HG02642 (cell line): ENCODE data around the gene ADGRF5.

Experiments used
- ATAC-seq: cut with Tn5 transposase; IDR thresholded peaks from one replicate; pipeline ENCODE4 v1.9.1; 2021; ENCODE audit warnings: mild to moderate bottlenecking; ENCODE audit not compliant: unreplicated experiment, poor library complexity

The ADGRF5 gene

DNA sequence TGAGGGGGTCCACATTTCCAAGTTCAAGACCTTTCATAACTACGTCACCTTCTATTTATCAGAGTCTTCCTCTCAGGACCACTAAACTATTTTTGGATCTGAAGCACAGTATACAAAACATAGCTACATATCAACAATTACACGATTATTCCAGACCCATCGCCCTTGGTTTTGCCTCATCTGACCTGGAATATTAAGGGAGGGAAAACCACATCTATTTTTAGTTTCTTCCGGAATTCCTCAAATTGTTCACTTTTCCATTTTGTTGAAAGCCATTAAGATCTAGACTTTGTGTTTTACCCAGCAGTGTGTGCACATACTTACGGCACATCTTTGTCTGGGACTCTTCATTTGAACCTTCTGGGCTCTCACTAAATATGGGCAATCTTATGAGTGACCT is 12.0 kb upstream of the ADGRF5 start:
- ATAC-seq, result no peak

- no peak for ATAC-seq
Measured at GRCh38 chr6:46932526-46933319, 11.0 kb upstream of the ADGRF5 start.

DNA sequence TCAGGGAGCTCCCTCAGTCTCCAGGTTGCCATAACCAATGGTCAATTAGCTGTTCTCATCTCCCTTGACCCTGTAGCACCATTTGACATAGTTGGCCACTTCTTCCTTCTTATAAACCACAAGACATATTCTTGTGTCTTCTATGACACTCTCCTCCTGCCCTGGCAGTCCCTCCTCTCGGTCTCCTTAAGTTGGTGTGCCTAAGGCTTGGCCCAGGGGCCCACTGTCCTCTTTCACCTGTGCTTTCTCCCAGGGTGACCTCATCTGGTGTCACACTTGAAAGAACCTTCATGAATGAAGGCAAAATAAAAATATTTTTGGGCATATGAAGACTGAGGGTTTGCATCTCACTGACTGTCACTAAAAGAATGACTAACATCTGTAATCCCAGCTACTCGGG is 9.7 kb upstream of the ADGRF5 start:
- no peak for ATAC-seq

DNA sequence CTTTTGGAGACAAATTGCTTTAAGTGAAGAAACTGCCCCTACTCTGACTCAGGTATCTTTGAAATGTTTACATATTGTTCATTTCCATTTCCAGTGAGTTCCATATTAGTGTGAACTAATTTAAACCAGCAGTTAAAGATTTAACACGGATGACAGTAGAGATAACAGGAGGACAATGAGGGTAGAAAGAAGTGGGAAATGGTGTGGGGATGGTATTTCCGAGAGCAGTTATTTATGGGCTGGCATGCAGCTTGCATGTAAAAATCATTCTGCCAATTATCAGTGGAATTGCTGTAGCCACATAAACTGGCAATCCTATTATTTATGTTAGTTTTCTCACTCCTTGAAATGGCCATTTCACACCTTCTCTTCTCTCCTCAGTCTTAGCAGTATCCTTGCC is 8.6 kb upstream of the ADGRF5 start:
- ATAC-seq, result no peak

DNA sequence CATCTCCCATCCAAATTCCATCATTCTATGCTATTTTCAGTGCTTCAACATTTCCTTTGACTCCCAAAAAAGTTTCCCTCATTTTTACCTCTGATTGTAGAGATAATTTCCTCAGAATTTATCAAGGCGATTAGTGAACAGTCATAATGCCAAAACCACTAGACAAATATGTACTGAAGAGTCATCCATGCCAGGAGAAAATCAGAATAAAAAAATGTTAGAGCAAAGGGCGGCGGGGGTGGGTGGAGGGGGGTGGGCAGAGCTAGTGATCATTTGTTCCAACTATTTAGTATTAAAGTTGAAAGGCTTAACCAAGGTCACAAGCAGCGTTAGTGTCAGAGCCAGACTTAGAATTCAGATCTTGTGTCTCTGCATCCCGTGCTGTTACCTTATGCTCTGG is 5.3 kb upstream of the ADGRF5 start:
- no peak for ATAC-seq

DNA sequence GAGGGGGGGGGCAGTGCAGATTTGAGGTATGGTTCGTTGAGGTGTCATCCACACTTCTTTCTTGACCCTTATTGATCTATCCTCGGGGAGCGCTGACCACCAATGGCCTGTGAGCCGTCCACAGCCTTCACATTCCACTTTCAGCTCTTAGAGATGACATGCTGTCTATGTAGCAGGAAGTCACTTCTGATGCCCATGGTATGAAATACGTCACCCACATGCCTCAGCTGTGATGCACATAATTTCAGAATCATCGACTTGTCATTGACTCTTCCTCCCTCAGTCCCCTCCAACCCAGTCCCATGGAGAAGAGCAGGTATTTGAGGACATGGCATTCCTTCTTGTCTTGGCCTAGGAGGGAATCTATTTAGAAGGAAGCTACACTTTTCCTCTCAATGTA is 4.7 kb upstream of the ADGRF5 start:
- no peak for ATAC-seq

DNA sequence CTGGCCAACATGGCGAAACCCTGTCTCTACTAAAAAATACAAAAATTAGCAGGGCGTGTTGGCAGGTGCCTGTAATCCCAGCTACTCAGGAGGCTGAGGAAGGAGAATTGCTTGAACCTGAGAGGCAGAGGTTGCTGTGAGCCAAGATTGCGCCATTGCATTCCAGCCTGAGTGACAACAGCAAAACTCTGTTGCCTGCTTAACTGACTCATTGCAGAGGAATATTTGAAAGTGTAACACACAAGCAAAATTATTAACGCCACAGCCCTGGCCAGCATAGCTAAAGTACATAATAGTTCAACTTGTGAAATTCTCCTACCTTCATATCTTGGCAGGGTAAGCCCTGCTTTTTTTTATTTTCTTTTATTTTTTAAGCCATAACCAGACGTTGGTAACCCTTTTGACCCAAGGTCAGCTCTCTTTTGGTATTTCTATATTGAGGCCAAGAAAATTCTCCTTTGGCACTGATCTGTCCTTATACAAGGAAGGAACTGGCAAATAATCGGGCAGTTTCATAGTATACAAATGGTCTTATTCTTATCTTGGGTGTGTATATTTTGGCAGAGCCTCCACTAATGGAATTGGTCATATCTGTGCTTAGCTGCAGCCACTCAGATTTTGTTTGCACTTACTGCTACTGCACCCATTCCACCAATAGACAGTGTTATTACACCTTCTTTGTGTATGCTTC is 4.0 kb upstream of the ADGRF5 start:
- ATAC-seq, result no peak

DNA sequence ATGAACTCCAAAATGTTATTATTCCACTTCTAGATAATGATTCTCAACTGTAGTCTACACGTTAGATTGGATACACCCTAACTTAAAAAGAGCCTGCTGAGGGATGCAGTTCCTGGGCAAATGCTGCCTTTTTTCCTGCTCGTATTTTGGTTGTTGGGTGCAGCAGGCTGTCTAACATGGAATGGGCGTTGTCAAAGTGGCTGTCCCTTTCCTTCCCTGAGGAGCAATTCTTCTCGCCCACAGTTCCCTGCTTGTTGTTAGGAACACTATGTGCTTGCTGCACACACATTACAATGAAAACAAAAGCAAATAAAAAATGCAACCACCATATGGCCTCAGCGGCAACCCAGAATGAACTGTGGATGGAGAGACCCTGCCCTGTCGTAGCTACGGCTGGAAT is 1.7 kb upstream of the ADGRF5 start:
- no peak for ATAC-seq

GRCh38 chr6:46921059-46921458 is 679 bp downstream of the ADGRF5 start:
- no peak for ATAC-seq

GRCh38 chr6:46918806-46919205 is 2.9 kb downstream of the ADGRF5 start:
- ATAC-seq, result no peak

DNA sequence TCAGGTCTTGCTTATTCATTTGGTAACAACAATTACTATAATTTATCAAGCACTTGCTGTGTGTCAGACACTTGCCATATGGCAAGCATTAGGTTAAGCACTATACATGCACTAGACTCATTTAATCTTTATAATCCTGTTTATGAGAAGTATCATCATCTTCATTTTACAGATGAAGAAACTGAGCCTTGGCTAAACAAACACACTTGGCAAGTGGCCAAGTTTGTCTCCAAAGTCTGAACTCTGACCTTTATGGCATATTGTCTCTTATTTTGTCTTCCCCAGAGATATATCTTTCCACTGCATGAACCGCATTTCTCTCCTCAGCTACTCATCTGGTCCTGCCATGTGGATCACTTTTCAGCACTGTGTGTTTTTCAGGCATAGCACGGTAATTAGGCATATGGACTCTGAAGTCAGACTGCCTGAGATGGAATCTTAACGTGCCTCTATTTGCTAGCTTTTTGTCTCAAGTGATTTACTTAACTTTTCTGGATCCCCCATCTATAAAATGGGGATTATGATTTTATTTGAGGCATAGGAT is 4.7 kb downstream of the ADGRF5 start:
- ATAC-seq, result no peak

- ATAC-seq, result no peak
Measured at GRCh38 chr6:46915866-46916265, 5.9 kb downstream of the ADGRF5 start.

GRCh38 chr6:46915380-46915779 is 6.4 kb downstream of the ADGRF5 start:
- no peak for ATAC-seq

DNA sequence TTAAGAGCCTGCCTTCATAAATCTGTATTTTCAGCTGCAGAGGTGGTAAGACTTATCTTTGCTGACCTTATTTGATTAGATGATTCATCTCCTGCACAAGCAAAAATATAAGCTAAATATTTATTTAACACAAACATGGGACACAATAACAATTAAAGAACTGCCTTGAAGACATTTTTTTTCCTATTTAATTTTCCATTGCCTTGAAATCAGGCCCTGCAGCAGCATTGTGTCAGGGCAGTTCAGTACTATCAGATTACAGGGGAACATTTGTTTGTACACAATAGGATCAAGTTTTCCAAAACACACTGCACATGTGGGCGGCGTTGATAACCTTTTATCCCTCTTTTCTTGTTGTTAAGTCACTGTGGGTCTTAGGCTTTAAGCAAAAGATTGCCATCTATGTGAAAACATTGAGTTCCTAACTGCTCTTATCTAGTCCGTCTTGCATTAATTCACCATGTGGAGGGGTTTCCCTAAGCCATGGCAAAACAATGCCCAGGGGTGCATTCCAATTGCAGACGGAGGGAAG is 7.4 kb downstream of the ADGRF5 start:
- no peak for ATAC-seq

DNA sequence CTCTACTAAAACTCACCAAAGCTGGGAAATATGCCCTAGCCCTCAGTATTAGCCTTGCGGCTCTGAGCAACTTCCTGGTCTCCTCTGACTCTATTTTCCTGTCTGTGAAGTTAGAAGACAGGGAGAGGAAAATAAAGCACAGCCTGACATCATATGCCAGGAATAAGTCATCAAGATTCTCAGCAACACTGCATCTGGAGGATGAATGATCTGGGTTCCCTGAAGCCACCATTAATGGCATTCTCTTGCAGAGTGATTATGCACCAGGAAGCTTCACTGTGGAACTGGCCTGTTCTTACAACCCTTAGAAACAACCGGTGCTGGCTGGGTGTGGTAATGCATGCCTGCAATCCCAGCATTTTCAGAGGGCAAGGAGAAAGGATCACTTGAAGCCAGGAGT is 12.4 kb downstream of the ADGRF5 start:
- no peak for ATAC-seq

- ATAC-seq, result no peak
Measured at GRCh38 chr6:46906776-46907175, 15.0 kb downstream of the ADGRF5 start.

DNA sequence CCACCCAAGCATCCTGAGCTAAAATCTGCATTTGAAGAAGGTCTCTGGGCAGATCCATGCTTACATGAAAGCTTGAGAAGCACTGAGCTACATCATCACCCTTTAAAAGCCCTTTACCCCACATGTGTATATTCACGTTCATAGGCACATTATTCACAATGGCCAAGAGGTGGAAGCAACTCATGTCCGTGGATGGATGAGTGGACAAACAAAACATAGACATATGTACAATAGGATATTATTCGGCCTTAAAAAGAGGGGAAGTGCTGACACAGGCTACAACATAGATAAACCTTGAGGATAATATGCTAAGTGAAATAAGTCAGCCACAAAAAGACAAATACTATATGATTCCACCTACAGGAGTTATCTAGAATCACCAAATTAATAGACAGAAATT is 17.6 kb downstream of the ADGRF5 start:
- ATAC-seq, result no peak

DNA sequence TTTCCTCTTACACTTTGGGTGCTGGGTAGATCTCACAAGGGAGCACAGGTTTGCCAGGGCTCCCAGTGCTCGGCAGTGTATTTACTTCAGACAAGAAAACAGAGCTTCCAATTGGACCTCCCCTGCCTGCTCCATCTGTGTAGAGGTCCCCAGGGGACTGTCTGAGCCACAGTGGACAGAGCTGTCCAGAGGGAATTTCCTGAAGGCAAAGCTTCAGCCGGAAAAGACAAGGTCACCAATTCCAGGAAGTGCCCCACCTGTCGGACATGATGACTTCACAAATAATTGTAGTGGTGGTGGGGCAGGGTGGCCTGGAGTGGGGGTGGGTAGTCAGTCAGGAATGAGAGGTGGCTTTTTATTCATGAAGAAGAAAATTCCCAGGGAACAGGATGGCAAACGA is 18.6 kb downstream of the ADGRF5 start:
- ATAC-seq, result no peak

DNA sequence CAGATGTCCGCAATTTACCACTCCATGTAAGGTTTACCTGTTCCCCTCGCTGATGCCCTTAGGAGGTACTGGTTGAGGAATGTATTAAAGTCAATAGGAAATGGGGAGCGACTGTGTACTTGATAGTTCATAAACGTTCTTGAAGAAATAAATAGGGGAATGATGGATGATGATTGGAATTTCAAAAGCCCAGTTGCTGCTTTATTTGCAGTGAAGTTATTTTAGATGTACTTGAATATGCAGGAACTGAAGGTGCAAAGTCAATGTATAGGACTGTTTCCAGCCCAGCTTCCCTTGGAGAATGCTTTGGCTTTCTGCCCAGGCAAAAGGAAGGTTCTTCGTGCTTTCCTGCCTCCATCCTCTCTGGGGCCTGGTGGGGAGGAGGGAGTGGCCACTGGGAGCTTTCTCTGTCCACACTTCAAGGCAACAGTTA is 19.8 kb downstream of the ADGRF5 start:
- ATAC-seq, result no peak

- no peak for ATAC-seq
Measured at GRCh38 chr6:46900266-46900665, 21.5 kb downstream of the ADGRF5 start.

GRCh38 chr6:46899659-46900058 is 22.1 kb downstream of the ADGRF5 start:
- no peak for ATAC-seq
